Thymus (tissue), 11 donors: ENCODE measurements around the gene PSMA5. TPM values are rescaled to one million over a fixed set of nuclear protein-coding genes. Genes with fewer than 3 reads are reported as not detected.
"Not testable (repeated sequence)": the region's sequence is repeated elsewhere in the genome, so short reads cannot be mapped to it uniquely, and the experiment has no call there.

Source experiments
- DNase-seq, 9 donors: peaks; one replicate each; pipeline ENCODE4 v3.0.0-alpha.2; 2013; ENCODE audit warnings: low spot score in 9 of 9, low read depth in 6 of 9, missing footprints in 1 of 9
- H3K27ac ChIP-seq, 2 donors: one replicate each; pipeline ENCODE4 v1.5.1; 2013; ENCODE audit warnings: control low read depth in 1 of 2, low read depth in 1 of 2, low read length in 1 of 2, mild to moderate bottlenecking in 1 of 2, moderate library complexity in 1 of 2
- H3K27me3 ChIP-seq, 2 donors: one replicate each; pipeline ENCODE4 v1.5.1; 2013; ENCODE audit warnings: low read length in 1 of 2; ENCODE audit not compliant: control insufficient read depth in 2 of 2, insufficient read depth in 1 of 2
- H3K36me3 ChIP-seq, 2 donors: one replicate each; pipeline ENCODE4 v1.5.1; 2013; ENCODE audit warnings: low read length in 1 of 2, mild to moderate bottlenecking in 1 of 2, moderate library complexity in 1 of 2; ENCODE audit not compliant: control insufficient read depth in 2 of 2, insufficient read depth in 2 of 2
- H3K4me1 ChIP-seq, 2 donors: one replicate each; pipeline ENCODE4 v1.5.1; 2013; ENCODE audit warnings: low read length in 2 of 2; ENCODE audit not compliant: control insufficient read depth in 2 of 2, insufficient read depth in 2 of 2
- H3K4me3 ChIP-seq, 2 donors: one replicate each; pipeline ENCODE4 v1.5.1; 2013; ENCODE audit warnings: low read length in 2 of 2, control low read depth in 1 of 2, mild to moderate bottlenecking in 1 of 2
- H3K9me3 ChIP-seq, 2 donors: one replicate each; pipeline ENCODE4 v1.5.1; 2013; ENCODE audit warnings: low read length in 1 of 2, mild to moderate bottlenecking in 1 of 2; ENCODE audit not compliant: control insufficient read depth in 2 of 2, insufficient read depth in 1 of 2
- WGBS: extraction: QIAGEN DNeasy Blood & Tissue Kit; methylation state at CpG from one replicate; pipeline ENCODE4 v1.1.7; 2013; 5-methylcytosine and 5-hydroxymethylcytosine counted together
- polyA plus RNA-seq: library from polyadenylated mRNA; stranded (reverse); fragments of 200-250 nt; gene quantifications from one replicate; pipeline ENCODE4 v1.2.3, GENCODE V29; 2013
- total RNA-seq: library from RNA; stranded (reverse); fragments of 120-200 nt; gene quantifications from one replicate; pipeline ENCODE4 v1.2.4, GENCODE V29; 2013
- donor health status: healthy.

Gene PSMA5
- total and polyA plus RNA-seq, 2 donors = 72.3 to 144 TPM

DNA sequence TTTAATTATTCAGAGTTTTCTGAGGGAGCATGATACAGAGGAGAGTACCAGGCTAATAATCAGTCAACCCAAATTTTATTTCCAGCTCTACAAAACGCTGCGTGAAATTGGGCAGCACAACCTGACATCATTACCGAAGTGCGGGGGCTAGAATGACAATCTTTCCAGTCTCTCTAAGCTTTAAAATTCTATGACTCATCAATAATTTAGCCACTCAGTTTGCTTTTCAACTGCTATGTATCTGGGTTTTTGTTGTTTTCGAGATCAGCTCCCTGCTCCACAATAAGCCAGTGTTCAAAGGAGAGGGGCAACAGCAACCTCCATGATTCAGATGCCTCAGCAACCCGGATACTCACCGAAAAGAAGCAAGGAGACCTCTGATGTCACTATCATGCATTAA is 42.4 kb downstream of the PSMA5 start:
- Histone ChIP-seq H3K9me3 (no peaks in the 10 kb centered on the region), H3K4me1 (no peaks in the 10 kb centered on the region), H3K36me3 (no peaks in the 10 kb centered on the region), H3K4me3 (no peak overlapping the region), H3K27me3 (no peaks in the 10 kb centered on the region), H3K27ac (no peak overlapping the region)
- no peak for DNase-seq
- 97% methylated on average over 7 of the region's 7 CpGs for WGBS

DNA sequence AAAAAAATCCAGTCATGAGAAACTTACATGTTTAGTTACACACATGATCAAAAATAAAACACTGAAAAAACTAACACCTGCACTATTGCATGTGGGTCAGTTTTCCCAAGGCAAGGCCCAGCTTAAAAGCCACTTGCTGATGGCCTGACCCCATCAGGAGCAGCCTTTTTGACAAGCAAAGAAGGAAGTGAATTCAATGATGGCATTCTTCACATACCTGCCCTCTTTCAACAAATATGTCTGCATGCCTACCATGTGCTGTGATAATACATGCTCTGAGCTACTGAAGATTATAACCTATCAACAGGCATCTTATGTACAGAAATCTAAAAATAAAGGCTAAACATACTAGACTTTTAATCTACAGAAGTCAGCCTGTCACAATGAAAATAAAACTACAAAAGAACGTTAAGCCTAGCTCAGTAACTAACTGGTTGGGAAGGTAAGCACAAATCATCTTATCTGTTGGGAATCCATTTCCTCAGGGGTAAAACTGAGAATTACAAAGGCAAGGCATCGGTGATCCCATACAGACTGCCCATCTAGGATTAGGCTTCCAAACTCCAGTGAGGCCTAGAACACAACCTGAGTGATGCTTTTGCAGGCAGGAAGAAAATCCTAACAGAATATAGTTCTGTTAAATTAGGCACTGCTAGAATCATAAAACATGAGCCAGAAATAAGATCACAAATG is 43.0 kb downstream of the PSMA5 start:
- H3K4me1 ChIP-seq = no peaks in the 10 kb centered on the region
- H3K27me3 ChIP-seq = no peaks in the 10 kb centered on the region
- H3K27ac ChIP-seq = no peak overlapping the region
- H3K4me3 ChIP-seq = no peak overlapping the region
- WGBS = 95% methylated on average over 2 of the region's 2 CpGs
- DNase-seq = no peak
- no peaks in the 10 kb centered on the region for H3K36me3 ChIP-seq
- H3K9me3 ChIP-seq = no peaks in the 10 kb centered on the region

DNA sequence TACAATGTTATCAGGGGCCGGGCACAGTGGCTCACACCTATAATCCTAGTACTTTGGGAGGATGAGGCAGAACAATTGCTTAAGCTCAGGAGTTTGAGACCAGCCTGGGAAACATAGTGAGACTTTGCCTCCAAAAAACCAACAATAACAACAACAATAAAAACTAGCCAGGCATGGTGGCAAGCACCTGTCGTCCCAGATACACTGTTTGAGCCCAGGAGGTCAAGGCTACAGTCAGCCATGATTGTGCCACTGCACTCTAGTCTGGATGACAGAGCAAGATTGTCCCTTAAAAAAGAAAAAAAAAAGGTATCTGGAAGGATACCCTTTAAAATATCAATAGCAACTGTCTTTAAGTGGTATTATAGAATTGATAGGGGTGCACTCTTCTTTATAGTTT is 44.7 kb downstream of the PSMA5 start:
- no peaks in the 10 kb centered on the region for H3K36me3 ChIP-seq
- DNase-seq = no peak
- no peaks in the 10 kb centered on the region for H3K4me1 ChIP-seq
- no peaks in the 10 kb centered on the region for H3K9me3 ChIP-seq
- H3K27me3 ChIP-seq = no peaks in the 10 kb centered on the region
- H3K4me3 ChIP-seq = no peak overlapping the region
- no peak overlapping the region for H3K27ac ChIP-seq
- 96% methylated on average over 2 of the region's 2 CpGs for WGBS

DNA sequence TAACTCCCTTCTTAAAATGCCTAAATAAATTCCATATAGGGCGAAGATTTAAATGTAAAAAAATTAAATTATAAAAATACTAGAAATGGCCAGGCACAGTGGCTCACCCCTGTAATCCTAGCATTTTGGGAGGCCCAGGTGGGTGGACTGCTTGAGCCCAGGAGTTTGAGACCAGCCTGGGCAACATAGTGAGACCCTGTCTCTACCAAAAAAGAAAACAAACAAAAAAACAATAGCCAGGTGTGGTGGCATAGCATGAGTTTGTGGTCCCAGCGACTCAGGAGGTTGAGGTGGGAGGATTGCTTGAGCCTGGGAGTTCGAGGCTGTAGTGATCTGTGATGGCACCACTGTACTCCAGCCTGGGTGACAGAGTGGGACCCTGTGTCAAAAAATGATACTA is 46.3 kb downstream of the PSMA5 start:
- no peak for DNase-seq
- Histone ChIP-seq H3K27ac (no peak overlapping the region), H3K4me1 (no peaks in the 10 kb centered on the region), H3K9me3 (no peaks in the 10 kb centered on the region), H3K36me3 (no peaks in the 10 kb centered on the region), H3K27me3 (no peaks in the 10 kb centered on the region), H3K4me3 (no peak overlapping the region)
- WGBS = 98% methylated on average over 3 of the region's 3 CpGs

DNA sequence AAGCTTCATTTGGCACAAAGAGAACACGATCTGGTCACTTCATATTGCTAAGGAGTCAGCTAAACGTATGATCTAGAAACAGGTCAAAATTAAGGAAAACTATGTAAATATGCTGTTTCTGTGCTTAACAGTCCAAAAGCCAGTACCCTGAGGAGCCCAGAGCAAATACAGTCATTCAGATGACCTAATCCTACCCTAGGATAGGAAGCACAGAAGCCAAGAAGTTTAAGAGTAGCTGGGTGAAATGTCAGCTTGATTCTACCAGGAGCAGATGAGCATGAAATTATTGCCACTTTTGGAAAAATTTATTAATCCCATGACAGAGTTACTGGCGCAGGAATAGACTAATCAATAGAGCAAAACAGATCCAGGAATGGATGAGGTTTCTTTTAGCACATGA is 46.8 kb downstream of the PSMA5 start:
- Histone ChIP-seq H3K36me3 (no peaks in the 10 kb centered on the region), H3K4me3 (no peak overlapping the region), H3K27ac (peak overlapping the region in 1 of 2 donors; percentile 42), H3K27me3 (no peaks in the 10 kb centered on the region), H3K4me1 (no peaks in the 10 kb centered on the region), H3K9me3 (no peaks in the 10 kb centered on the region)
- no peak for DNase-seq
- WGBS = 96% methylated on average over 3 of the region's 3 CpGs

DNA sequence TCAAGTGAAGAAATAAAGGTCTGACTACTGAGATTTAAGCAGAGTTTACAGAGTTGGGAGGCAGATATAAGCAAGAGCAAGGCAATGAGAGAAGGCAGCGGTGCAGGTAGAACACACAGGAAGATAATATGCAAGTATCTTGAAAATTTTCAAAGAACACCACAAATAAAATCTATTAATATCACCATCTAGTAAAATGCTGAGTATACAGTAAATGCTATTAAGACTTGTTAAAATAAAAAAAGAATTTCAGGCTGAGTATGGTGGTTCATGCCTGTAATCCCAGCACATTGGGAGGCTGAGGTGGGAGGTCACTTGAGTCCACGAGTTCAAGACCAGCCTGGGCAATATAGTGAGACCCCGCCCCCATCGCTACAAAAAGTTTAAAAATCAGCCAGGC is 48.5 kb downstream of the PSMA5 start:
- no peaks in the 10 kb centered on the region for H3K36me3 ChIP-seq
- peaks cover 0 to 5% of the 10 kb centered on the region in 2 donors for H3K4me1 ChIP-seq
- no peak overlapping the region for H3K4me3 ChIP-seq
- H3K27me3 ChIP-seq = no peaks in the 10 kb centered on the region
- DNase-seq = no peak
- H3K9me3 ChIP-seq = no peaks in the 10 kb centered on the region
- 95% methylated on average over 4 of the region's 4 CpGs for WGBS
- no peak overlapping the region for H3K27ac ChIP-seq

DNA sequence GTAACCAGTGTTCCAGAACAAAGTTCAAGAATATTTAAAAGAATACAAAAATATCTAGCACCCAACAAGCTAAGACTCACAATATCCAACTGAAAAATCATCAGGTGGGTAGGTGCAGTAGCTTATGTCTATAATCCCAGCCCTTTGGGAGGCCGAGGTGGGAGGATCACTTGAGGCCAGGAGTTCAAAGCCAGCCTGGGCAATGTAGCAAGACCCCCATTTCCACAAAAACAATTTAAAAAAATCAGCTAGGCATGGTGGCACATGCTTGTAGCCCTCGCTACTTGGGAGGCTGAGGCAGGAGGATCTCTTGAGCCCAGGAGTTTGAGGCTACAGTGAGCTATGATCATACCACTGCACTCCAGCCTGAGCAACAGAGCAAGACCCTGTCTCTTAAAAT is 52.6 kb downstream of the PSMA5 start:
- peaks cover 0 to 12% of the 10 kb centered on the region in 2 donors for H3K4me1 ChIP-seq
- not testable (repeated sequence) for DNase-seq, H3K36me3 ChIP-seq, H3K27ac ChIP-seq, H3K27me3 ChIP-seq, H3K9me3 ChIP-seq, H3K4me3 ChIP-seq
- 96% methylated on average over 2 of the region's 2 CpGs for WGBS

DNA sequence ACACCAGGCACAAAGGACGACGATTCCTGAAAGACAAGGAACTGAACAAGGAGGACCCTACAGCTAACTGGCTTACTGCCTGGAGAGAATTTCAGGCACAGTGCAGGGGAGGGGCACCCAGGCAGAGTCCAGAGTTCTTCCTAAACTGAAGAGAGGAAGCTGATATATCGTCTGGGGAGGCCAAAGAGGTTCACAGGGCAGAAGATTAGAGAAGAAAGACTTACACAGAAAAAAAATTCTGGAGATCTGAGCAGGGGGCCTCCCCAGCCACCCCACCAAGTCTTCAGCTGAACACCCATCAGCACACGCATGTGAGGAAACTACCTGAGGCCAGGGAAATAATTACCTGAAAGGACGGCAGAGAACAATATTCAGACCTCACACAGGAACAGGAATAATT is 53.1 kb downstream of the PSMA5 start:
- Histone ChIP-seq H3K4me1 (peaks cover 0 to 12% of the 10 kb centered on the region in 2 donors), H3K4me3 (no peak overlapping the region), H3K27ac (no peak overlapping the region), H3K36me3 (no peaks in the 10 kb centered on the region), H3K27me3 (no peaks in the 10 kb centered on the region), H3K9me3 (no peaks in the 10 kb centered on the region)
- WGBS = 71% methylated on average over 5 of the region's 5 CpGs
- DNase-seq = no peak

DNA sequence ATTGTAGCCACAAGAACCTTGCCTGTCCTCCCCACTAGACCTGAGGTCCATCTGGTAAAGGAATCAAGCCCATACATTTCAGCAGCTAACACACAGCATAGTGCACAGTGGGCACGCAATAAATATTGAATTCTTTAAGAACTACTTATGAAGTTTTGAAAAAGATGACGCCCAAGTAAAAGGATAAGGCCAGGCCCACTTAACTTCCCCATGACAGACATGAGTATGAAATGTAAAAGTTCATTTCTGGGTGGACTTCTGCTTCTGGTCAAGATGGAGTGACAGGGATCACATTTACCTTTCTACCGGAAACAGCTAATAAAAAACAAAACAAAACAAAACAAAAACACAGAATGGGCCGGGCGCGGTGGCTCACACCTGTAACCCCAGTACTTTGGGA is 54.0 kb downstream of the PSMA5 start:
- Histone ChIP-seq H3K27me3 (no peaks in the 10 kb centered on the region), H3K27ac (no peak overlapping the region), H3K36me3 (no peaks in the 10 kb centered on the region), H3K4me3 (no peak overlapping the region), H3K9me3 (no peaks in the 10 kb centered on the region), H3K4me1 (peaks cover 0 to 12% of the 10 kb centered on the region in 2 donors)
- DNase-seq = no peak
- WGBS = 98% methylated on average over 6 of the region's 6 CpGs
